Kidney epithelial cell (primary cell): Measurements from ENCODE around the gene OGDH. TPM values are rescaled to one million over a fixed set of nuclear protein-coding genes. Genes with fewer than 3 reads are reported as not detected.

Experiments used
- DNase-seq: peaks from one replicate; pipeline ENCODE4 v3.0.0-alpha.2; 2010; ENCODE audit warnings: low read depth
- H3K27me3 ChIP-seq: 2 replicates; pipeline ENCODE4 v1.6.0; 2011; ENCODE audit warnings: low read length; ENCODE audit not compliant: control insufficient read depth, insufficient read depth
- H3K36me3 ChIP-seq: 2 replicates; pipeline ENCODE4 v1.5.1; 2011; ENCODE audit warnings: low read length; ENCODE audit not compliant: control insufficient read depth, insufficient read depth
- H3K4me3 ChIP-seq: 2 replicates; pipeline ENCODE4 v1.5.1; 2011; ENCODE audit warnings: low read depth, mild to moderate bottlenecking, control low read depth, low read length
- total RNA-seq: library from RNA; depleted of rRNA; stranded (reverse); fragments of >200 nt; gene quantifications from 2 replicates; pipeline ENCODE4 v1.2.3, GENCODE V29; 2015
- TF ChIP-seq, protein P1 (sequence below): IDR thresholded peaks from 2 replicates; pipeline ENCODE4 v1.5.1; 2011; ENCODE audit warnings: mild to moderate bottlenecking, moderate library complexity, low read length, control low read depth, inconsistent platforms; ENCODE audit not compliant: insufficient read depth, poor library complexity, severe bottlenecking

Gene OGDH
- total RNA-seq, 1 donor from 2014 or later, result 65.2 TPM

DNA sequence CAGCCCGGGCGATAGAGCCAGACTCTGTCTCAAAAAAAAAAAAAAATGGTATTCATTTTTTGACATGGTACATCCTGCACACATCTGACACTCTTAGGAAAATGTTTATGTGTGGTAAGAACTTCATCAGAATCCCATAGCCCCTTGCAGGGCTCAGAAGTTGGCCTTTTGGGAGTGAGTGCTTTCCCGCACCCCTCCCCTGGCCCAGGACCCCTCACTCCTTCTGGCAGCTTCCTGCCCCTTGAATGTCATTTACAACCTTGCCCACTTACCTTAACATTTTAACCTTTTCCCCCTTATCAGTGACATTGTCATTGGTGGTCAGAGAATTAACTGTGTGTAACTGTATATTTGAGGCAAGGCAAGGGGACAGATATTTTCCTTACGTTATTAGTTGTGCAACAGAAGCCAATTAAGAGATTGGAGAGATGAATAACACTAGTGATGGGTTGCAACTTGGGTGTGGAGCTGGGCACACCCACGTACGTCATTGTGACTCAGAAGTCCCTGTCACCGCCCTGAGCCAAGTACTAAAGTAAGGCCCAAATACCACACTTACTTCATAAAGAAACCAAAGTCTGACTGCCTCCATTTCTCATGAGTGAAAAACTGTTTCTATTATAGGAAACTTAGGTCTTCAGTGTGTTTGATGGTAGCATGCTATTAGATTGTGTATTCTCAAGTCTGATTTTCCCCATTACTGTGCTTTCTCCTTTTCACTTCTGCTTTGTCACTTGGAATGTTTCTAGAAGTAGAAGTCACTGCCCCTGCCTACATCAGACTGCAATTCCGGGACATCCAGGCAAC lies 31.6 kb downstream of the OGDH start:
- DNase-seq, result no peak
- Histone ChIP-seq H3K36me3 (no peaks in the 10 kb centered on the region), H3K4me3 (no peak overlapping the region), H3K27me3 (no peaks in the 10 kb centered on the region)
- TF ChIP-seq, protein P1, sequence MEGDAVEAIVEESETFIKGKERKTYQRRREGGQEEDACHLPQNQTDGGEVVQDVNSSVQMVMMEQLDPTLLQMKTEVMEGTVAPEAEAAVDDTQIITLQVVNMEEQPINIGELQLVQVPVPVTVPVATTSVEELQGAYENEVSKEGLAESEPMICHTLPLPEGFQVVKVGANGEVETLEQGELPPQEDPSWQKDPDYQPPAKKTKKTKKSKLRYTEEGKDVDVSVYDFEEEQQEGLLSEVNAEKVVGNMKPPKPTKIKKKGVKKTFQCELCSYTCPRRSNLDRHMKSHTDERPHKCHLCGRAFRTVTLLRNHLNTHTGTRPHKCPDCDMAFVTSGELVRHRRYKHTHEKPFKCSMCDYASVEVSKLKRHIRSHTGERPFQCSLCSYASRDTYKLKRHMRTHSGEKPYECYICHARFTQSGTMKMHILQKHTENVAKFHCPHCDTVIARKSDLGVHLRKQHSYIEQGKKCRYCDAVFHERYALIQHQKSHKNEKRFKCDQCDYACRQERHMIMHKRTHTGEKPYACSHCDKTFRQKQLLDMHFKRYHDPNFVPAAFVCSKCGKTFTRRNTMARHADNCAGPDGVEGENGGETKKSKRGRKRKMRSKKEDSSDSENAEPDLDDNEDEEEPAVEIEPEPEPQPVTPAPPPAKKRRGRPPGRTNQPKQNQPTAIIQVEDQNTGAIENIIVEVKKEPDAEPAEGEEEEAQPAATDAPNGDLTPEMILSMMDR, result no peak

GRCh38 chr7:44638611-44639557 lies 32.5 kb downstream of the OGDH start:
- TF ChIP-seq, protein P1, result no peak
- Histone ChIP-seq H3K36me3 (no peaks in the 10 kb centered on the region), H3K27me3 (no peaks in the 10 kb centered on the region), H3K4me3 (no peak overlapping the region)
- peak; percentile 52 for DNase-seq

GRCh38 chr7:44639671-44640321 lies 33.4 kb downstream of the OGDH start:
- peak; percentile 84 for DNase-seq
- H3K36me3 ChIP-seq, result no peaks in the 10 kb centered on the region
- TF ChIP-seq, protein P1, result no peak
- no peak overlapping the region for H3K4me3 ChIP-seq
- no peaks in the 10 kb centered on the region for H3K27me3 ChIP-seq

DNA sequence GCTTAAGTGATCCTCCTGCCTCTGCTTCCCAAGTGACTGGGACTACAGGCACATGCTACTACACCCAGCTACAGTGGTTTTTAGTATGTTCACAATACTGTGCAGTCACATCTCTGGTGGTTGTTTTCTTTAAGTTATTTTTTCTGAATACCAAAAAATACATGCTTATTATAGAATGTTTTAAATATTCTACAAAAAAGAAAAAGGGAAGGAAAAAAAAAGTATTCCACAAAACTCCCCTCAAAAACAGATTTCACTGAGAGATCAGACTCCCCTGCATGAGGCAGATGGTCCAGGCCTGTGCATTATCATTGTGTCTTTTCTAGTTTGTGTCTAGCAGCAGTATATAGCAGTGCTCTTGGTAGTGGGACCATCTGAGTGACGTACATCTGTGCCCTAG lies 36.8 kb downstream of the OGDH start:
- Histone ChIP-seq H3K4me3 (no peak overlapping the region), H3K36me3 (no peaks in the 10 kb centered on the region), H3K27me3 (no peaks in the 10 kb centered on the region)
- no peak for DNase-seq
- TF ChIP-seq, protein P1, result no peak

- TF ChIP-seq, protein P1, result no peak
- H3K36me3 ChIP-seq, result no peaks in the 10 kb centered on the region
- DNase-seq, result no peak
- H3K4me3 ChIP-seq, result no peak overlapping the region
- H3K27me3 ChIP-seq, result no peaks in the 10 kb centered on the region
These were observed 38.8 kb downstream of the OGDH start for GRCh38 chr7:44645254-44645653.
